Panc1 (cell line): ENCODE measurements around the gene GDPD1.

Experiments
- POLR2AphosphoS5 ChIP-seq: IDR thresholded peaks from 2 replicates; pipeline ENCODE4 v1.6.1; 2012; ENCODE audit warnings: mild to moderate bottlenecking, low read depth, low read length, moderate library complexity
- SIN3A ChIP-seq: IDR thresholded peaks from 2 replicates; pipeline ENCODE4 v1.6.1; 2012; ENCODE audit warnings: low read depth, mild to moderate bottlenecking, low read length, moderate library complexity, borderline replicate concordance; ENCODE audit not compliant: insufficient read depth
- TCF7L2 ChIP-seq: IDR thresholded peaks from 2 replicates; pipeline ENCODE4 v1.6.1; 2011; ENCODE audit warnings: mild to moderate bottlenecking, low read depth, low read length, inconsistent platforms
- TF ChIP-seq, protein P1 (sequence below): fragments of 450-650 bp; IDR thresholded peaks from 2 replicates; pipeline ENCODE4 v1.5.1; 2017; ENCODE audit warnings: mild to moderate bottlenecking

DNA sequence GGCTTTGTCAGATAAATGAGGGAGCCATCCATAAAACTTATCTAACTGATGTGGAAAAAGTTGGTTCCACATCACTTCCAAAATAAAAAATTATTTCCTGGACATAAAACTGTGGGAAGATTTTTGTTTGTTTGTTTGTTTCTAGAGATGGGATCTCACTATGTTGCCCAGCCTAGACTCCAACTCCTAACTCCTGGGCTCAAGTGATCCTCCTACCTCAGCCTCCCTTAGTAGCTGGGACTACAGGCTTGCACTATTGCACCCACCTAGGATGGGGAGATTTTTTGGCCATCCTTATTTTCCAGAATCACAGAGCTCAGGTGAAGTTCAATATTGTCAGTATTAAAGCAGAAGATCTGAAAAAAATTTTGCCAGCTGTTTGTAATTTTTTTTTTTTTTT lies 34.3 kb upstream of the GDPD1 start:
- TF ChIP-seq, protein P1, sequence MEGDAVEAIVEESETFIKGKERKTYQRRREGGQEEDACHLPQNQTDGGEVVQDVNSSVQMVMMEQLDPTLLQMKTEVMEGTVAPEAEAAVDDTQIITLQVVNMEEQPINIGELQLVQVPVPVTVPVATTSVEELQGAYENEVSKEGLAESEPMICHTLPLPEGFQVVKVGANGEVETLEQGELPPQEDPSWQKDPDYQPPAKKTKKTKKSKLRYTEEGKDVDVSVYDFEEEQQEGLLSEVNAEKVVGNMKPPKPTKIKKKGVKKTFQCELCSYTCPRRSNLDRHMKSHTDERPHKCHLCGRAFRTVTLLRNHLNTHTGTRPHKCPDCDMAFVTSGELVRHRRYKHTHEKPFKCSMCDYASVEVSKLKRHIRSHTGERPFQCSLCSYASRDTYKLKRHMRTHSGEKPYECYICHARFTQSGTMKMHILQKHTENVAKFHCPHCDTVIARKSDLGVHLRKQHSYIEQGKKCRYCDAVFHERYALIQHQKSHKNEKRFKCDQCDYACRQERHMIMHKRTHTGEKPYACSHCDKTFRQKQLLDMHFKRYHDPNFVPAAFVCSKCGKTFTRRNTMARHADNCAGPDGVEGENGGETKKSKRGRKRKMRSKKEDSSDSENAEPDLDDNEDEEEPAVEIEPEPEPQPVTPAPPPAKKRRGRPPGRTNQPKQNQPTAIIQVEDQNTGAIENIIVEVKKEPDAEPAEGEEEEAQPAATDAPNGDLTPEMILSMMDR = no peak
- TF ChIP-seq POLR2AphosphoS5 = no peak
- no peak for TF ChIP-seq TCF7L2
- no peak for TF ChIP-seq SIN3A
